Mesangial cell (primary cell): Measurements from ENCODE around the gene DEUP1. TPM values are rescaled to one million over a fixed set of nuclear protein-coding genes. Genes with fewer than 3 reads are reported as not detected.

Source experiments
- total RNA-seq: library from RNA; depleted of rRNA; stranded (reverse); fragments of >200 nt; gene quantifications from 2 replicates; pipeline ENCODE4 v1.2.3, GENCODE V29; 2015

The DEUP1 gene, protein sequence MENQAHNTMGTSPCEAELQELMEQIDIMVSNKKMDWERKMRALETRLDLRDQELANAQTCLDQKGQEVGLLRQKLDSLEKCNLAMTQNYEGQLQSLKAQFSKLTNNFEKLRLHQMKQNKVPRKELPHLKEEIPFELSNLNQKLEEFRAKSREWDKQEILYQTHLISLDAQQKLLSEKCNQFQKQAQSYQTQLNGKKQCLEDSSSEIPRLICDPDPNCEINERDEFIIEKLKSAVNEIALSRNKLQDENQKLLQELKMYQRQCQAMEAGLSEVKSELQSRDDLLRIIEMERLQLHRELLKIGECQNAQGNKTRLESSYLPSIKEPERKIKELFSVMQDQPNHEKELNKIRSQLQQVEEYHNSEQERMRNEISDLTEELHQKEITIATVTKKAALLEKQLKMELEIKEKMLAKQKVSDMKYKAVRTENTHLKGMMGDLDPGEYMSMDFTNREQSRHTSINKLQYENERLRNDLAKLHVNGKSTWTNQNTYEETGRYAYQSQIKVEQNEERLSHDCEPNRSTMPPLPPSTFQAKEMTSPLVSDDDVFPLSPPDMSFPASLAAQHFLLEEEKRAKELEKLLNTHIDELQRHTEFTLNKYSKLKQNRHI
- total RNA-seq = 0.16 TPM in 1 of 2 replicates, not detected in the other

DNA sequence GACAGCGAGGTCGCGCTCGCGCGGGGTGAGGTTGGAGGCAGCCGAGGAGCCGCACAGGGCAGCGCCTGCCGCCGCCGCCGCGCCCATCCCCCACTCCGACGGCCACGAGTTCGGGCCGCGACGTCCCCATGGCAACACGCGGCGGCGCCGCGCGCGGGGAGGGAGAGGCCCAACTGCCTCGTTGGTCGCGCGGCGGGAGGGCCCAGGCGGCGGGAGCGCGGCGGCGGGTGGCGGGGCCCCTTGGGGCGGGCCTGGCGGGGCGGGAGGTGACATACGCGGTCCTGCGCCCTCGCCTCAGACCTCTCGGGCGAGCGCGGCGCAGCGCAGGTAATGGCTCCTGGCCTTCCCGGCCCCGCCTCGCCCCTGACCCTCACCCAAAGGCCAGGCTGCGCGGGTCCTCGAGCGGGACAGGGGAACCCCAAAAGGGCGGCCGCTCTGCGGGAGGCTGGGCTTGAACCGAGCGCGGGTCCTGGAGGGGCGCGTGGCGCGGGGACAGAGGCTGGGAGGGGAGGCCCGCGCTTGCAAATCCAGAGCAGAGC is at the start of gene DEUP1:
Gene DEUP1 (plus strand): TSS at position 297 of the 539 bp plus-strand sequence. CDS start 1,518 bp downstream, outside the sequence.

Other genes with a start within 250 kb of the DEUP1 start
- 5.5 and 9.0 TPM in 2 replicates for gene SLC36A4, start 132.8 kb upstream of the DEUP1 start, total RNA-seq
- 6.8 and 13.7 TPM in 2 replicates for gene SMCO4, start 212.6 kb downstream of the DEUP1 start, total RNA-seq